ENCODE results near the gene FAM227A.
"Not testable (repeated sequence)": the region's sequence is repeated elsewhere in the genome, so short reads cannot be mapped to it uniquely, and the experiment has no call there.

The FAM227A gene

GRCh38 chr22:38653741-38654140 lies 2.5 kb downstream of the FAM227A start:
- Histone ChIP-seq H3K36me3 (ENCODE audit: control insufficient read depth, insufficient read depth, low read length) (no peaks in the 10 kb centered on the region), H3K9me3 (ENCODE audit: control insufficient read depth, insufficient read depth, low read length) (no peaks in the 10 kb centered on the region), H3K9ac (ENCODE audit: low read depth, low read length) (no peak overlapping the region), H3K27me3 (ENCODE audit: control insufficient read depth, insufficient read depth, low read length) (no peaks in the 10 kb centered on the region), H3K4me1 (ENCODE audit: control insufficient read depth, insufficient read depth, low read length) (peaks cover 3% of the 10 kb centered on the region), H3K4me3 (ENCODE audit: low read depth, low read length) (no peak overlapping the region)

DNA sequence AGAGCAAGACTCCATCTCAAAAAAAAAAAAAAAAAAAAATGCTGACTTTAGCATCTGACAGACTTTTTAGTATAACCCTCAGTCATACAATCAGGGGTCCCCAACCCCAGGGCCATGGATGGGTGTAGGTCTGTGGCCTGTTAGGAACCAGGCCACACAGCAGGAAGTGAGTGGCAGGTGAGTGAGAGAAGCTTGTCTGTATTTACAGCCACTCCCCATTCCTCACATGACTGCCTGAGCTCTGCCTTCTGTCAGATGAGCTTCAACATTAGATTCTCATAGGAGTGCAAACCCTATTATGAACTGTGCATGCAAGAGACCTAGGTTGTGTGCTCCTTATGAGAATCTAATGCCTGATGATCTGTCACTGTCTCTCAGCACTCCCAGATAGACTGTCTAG lies 3.3 kb downstream of the FAM227A start:
- no peak overlapping the region for H3K9ac ChIP-seq (ENCODE audit: low read depth, low read length)
- H3K4me1 ChIP-seq (ENCODE audit: control insufficient read depth, insufficient read depth, low read length), result peaks cover 3% of the 10 kb centered on the region
- H3K4me3 ChIP-seq (ENCODE audit: low read depth, low read length), result no peak overlapping the region
- H3K36me3 ChIP-seq (ENCODE audit: control insufficient read depth, insufficient read depth, low read length), result no peaks in the 10 kb centered on the region
- H3K27me3 ChIP-seq (ENCODE audit: control insufficient read depth, insufficient read depth, low read length), result no peaks in the 10 kb centered on the region
- H3K9me3 ChIP-seq (ENCODE audit: control insufficient read depth, insufficient read depth, low read length), result no peaks in the 10 kb centered on the region

DNA sequence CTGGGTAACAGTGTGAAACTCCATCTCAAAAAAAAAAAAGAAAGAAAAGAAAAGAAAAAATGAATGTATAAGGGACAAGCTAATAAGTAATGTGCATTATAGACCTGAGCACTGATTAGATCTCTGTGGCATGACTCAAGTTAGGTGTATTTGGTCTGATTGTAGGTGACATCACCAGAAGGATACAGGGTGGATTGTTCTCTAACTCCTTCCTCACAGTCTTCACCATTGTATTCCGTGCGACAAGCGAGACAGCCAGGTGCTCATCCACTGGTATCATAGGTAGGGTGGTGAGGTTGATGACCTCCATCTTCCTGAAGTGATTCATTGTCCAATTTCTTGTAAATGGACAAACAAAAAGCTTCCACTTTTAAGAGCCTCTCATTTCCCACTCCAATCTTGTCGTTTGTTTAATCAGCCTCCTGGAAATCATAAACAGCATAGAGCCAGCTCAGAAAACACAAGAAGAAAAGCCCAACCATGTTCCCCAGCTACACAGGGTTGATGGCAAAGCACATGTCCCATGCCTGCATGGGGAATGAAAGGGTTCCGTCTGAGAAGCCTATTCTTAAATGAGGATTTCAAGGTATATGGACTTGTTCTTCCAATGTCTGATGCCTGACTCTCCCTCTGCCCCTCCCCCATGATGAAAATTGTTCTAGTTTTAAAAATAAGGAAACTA lies 6.2 kb downstream of the FAM227A start:
- no peak overlapping the region for H3K4me3 ChIP-seq (ENCODE audit: low read depth, low read length)
- H3K27me3 ChIP-seq (ENCODE audit: control insufficient read depth, insufficient read depth, low read length), result no peaks in the 10 kb centered on the region
- H3K9ac ChIP-seq (ENCODE audit: low read depth, low read length), result no peak overlapping the region
- no peaks in the 10 kb centered on the region for H3K36me3 ChIP-seq (ENCODE audit: control insufficient read depth, insufficient read depth, low read length)
- H3K4me1 ChIP-seq (ENCODE audit: control insufficient read depth, insufficient read depth, low read length), result no peaks in the 10 kb centered on the region
- no peaks in the 10 kb centered on the region for H3K9me3 ChIP-seq (ENCODE audit: control insufficient read depth, insufficient read depth, low read length)

DNA sequence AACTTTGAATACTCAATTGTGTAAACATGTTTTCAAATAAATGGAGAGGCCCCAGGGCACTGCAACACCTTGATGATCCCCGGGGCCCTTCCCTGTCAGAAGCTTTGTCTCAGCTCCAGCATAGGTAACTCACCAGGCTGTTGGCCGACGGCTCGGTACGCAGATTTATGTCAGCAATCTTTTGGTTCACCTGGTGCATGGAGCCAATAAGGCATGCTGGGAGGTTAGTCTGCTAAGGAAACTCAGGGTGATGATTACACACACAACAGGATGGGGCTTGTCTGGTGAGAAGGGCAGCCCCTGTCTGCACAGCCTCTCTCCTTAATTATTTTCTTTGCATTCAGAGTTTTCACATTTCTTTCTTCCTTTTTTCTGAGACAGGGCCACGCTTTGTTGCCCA lies 10.8 kb downstream of the FAM227A start:
- Histone ChIP-seq H3K36me3 (ENCODE audit: control insufficient read depth, insufficient read depth, low read length) (no peaks in the 10 kb centered on the region), H3K4me3 (ENCODE audit: low read depth, low read length) (no peak overlapping the region), H3K27me3 (ENCODE audit: control insufficient read depth, insufficient read depth, low read length) (no peaks in the 10 kb centered on the region)

DNA sequence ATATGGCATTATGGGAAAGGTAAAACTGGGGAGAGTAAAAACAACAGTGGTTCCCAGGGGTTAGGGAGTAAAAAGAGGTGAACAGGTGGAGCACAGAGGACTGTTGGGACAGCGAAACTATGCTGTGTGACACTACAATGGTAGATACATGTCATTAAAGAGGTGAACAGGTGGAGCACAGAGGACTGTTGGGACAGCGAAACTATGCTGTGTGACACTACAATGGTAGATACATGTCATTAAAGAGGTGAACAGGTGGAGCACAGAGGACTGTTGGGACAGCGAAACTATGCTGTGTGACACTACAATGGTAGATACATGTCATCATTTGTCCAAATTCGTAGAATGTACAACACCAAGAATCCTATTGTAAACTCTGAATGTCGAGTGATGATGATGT lies 11.9 kb downstream of the FAM227A start:
- H3K4me3 ChIP-seq (ENCODE audit: low read depth, low read length); H3K27me3 ChIP-seq (ENCODE audit: control insufficient read depth, insufficient read depth, low read length); H3K36me3 ChIP-seq (ENCODE audit: control insufficient read depth, insufficient read depth, low read length); H3K9ac ChIP-seq (ENCODE audit: low read depth, low read length); H3K9me3 ChIP-seq (ENCODE audit: control insufficient read depth, insufficient read depth, low read length); H3K4me1 ChIP-seq (ENCODE audit: control insufficient read depth, insufficient read depth, low read length): not testable (repeated sequence)

More for the DNA sequence above, 10.8 kb downstream of the FAM227A start:
- H3K4me1 ChIP-seq (ENCODE audit: control insufficient read depth, insufficient read depth, low read length), result no peaks in the 10 kb centered on the region
- H3K9ac ChIP-seq (ENCODE audit: low read depth, low read length), result no peak overlapping the region
- no peaks in the 10 kb centered on the region for H3K9me3 ChIP-seq (ENCODE audit: control insufficient read depth, insufficient read depth, low read length)

GRCh38 chr22:38641476-38642040 lies 14.6 kb downstream of the FAM227A start:
- H3K36me3 ChIP-seq (ENCODE audit: control insufficient read depth, insufficient read depth, low read length), result no peaks in the 10 kb centered on the region
- H3K4me1 ChIP-seq (ENCODE audit: control insufficient read depth, insufficient read depth, low read length), result no peaks in the 10 kb centered on the region
- H3K9ac ChIP-seq (ENCODE audit: low read depth, low read length), result no peak overlapping the region
- H3K27me3 ChIP-seq (ENCODE audit: control insufficient read depth, insufficient read depth, low read length), result no peaks in the 10 kb centered on the region
- H3K9me3 ChIP-seq (ENCODE audit: control insufficient read depth, insufficient read depth, low read length), result no peaks in the 10 kb centered on the region
- H3K4me3 ChIP-seq (ENCODE audit: low read depth, low read length), result no peak overlapping the region

DNA sequence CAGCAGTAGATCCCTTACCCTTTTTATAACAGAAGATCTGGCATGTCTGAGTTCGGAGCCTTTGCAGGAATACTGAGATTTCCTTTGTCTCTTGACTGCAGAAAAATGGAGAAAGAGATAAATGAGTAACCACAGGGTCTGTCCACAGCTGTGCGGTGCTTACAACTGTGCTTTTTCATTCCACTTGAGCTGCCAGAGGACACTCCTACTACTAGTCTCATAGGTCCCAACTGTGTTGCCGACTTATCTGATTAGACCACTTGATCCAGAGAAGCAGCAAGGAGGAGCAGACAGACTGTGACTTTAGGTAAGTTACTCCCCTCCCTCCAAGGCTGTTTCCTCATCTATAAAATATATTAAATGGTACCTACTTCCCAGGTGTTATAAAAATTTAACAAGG lies 17.5 kb downstream of the FAM227A start:
- no peaks in the 10 kb centered on the region for H3K9me3 ChIP-seq (ENCODE audit: control insufficient read depth, insufficient read depth, low read length)
- H3K27me3 ChIP-seq (ENCODE audit: control insufficient read depth, insufficient read depth, low read length), result no peaks in the 10 kb centered on the region
- no peaks in the 10 kb centered on the region for H3K36me3 ChIP-seq (ENCODE audit: control insufficient read depth, insufficient read depth, low read length)
- H3K4me3 ChIP-seq (ENCODE audit: low read depth, low read length), result no peak overlapping the region
- H3K4me1 ChIP-seq (ENCODE audit: control insufficient read depth, insufficient read depth, low read length), result no peaks in the 10 kb centered on the region
- no peak overlapping the region for H3K9ac ChIP-seq (ENCODE audit: low read depth, low read length)

DNA sequence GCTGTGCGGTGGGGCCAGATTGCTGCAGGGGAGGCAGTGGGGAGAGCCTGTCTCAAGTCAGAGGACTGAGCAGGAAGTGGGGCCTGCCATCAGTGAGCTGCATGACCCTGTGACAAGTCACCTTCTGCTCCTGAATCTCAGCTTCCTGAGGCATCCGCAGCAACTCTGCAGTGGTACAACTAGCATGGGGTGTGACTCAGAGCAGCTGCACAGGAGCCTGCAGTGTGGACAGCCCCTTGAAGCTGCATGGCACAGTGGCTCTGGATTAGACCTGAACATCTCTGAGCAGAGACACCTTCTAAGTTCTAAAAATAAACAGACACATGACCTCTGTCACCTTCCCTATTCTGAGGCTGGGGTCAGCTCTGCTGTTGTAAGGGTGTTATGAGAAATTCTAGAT lies 18.0 kb downstream of the FAM227A start:
- no peaks in the 10 kb centered on the region for H3K36me3 ChIP-seq (ENCODE audit: control insufficient read depth, insufficient read depth, low read length)
- no peak overlapping the region for H3K4me3 ChIP-seq (ENCODE audit: low read depth, low read length)
- no peak overlapping the region for H3K9ac ChIP-seq (ENCODE audit: low read depth, low read length)
- no peaks in the 10 kb centered on the region for H3K27me3 ChIP-seq (ENCODE audit: control insufficient read depth, insufficient read depth, low read length)
- H3K4me1 ChIP-seq (ENCODE audit: control insufficient read depth, insufficient read depth, low read length), result no peaks in the 10 kb centered on the region
- no peaks in the 10 kb centered on the region for H3K9me3 ChIP-seq (ENCODE audit: control insufficient read depth, insufficient read depth, low read length)

DNA sequence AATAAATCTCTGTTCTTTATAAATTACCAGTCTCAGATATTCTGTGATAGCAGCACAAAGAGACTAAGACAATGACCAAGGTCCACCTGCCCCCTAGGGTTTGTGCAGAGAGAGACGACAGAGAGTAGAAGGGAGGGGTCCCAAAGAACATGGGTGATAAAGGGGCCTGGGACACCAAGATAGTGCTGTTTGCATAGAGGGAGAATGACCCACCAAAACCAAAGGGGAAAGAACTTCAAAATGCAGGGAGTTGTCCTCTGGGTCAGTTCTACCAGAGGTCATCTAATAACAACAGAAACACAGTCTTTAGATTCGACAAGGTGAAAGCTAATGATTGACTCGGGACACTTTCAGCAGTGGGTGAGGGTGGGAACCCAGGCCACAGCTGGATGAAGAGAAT lies 23.7 kb downstream of the FAM227A start:
- Histone ChIP-seq H3K9ac (ENCODE audit: low read depth, low read length) (no peak overlapping the region), H3K9me3 (ENCODE audit: control insufficient read depth, insufficient read depth, low read length) (no peaks in the 10 kb centered on the region), H3K36me3 (ENCODE audit: control insufficient read depth, insufficient read depth, low read length) (no peaks in the 10 kb centered on the region), H3K27me3 (ENCODE audit: control insufficient read depth, insufficient read depth, low read length) (no peaks in the 10 kb centered on the region), H3K4me3 (ENCODE audit: low read depth, low read length) (no peak overlapping the region), H3K4me1 (ENCODE audit: control insufficient read depth, insufficient read depth, low read length) (no peaks in the 10 kb centered on the region)

DNA sequence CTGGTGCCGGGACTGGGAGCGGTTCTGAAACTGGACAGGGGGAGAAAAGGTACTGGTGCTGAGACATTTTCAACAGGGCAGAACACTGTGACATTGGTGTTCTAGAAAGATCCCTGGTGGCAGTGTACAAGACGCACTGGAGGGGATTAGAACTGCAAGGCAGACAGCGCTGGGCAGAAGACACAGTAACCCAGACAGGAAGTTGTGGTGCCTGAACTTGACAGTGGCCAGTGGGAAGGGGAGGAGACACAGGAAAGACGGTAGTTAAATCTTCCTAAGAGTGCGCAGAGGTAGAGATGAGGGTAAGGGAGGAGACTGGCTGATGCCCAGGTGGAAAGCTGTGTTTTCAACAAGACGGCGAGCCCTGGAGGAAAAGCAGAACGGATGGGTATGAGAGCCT lies 24.5 kb downstream of the FAM227A start:
- Histone ChIP-seq H3K36me3 (ENCODE audit: control insufficient read depth, insufficient read depth, low read length) (no peaks in the 10 kb centered on the region), H3K4me1 (ENCODE audit: control insufficient read depth, insufficient read depth, low read length) (no peaks in the 10 kb centered on the region), H3K4me3 (ENCODE audit: low read depth, low read length) (no peak overlapping the region), H3K9ac (ENCODE audit: low read depth, low read length) (no peak overlapping the region), H3K27me3 (ENCODE audit: control insufficient read depth, insufficient read depth, low read length) (no peaks in the 10 kb centered on the region), H3K9me3 (ENCODE audit: control insufficient read depth, insufficient read depth, low read length) (no peaks in the 10 kb centered on the region)

- Histone ChIP-seq H3K4me3 (ENCODE audit: low read depth, low read length) (no peak overlapping the region), H3K9me3 (ENCODE audit: control insufficient read depth, insufficient read depth, low read length) (no peaks in the 10 kb centered on the region), H3K36me3 (ENCODE audit: control insufficient read depth, insufficient read depth, low read length) (no peaks in the 10 kb centered on the region), H3K4me1 (ENCODE audit: control insufficient read depth, insufficient read depth, low read length) (no peaks in the 10 kb centered on the region), H3K27me3 (ENCODE audit: control insufficient read depth, insufficient read depth, low read length) (no peaks in the 10 kb centered on the region), H3K9ac (ENCODE audit: low read depth, low read length) (no peak overlapping the region)
Measured at GRCh38 chr22:38629108-38629507, 27.1 kb downstream of the FAM227A start.

- Histone ChIP-seq H3K4me1 (ENCODE audit: control insufficient read depth, insufficient read depth, low read length) (no peaks in the 10 kb centered on the region), H3K36me3 (ENCODE audit: control insufficient read depth, insufficient read depth, low read length) (no peaks in the 10 kb centered on the region), H3K27me3 (ENCODE audit: control insufficient read depth, insufficient read depth, low read length) (no peaks in the 10 kb centered on the region), H3K9me3 (ENCODE audit: control insufficient read depth, insufficient read depth, low read length) (no peaks in the 10 kb centered on the region), H3K9ac (ENCODE audit: low read depth, low read length) (no peak overlapping the region), H3K4me3 (ENCODE audit: low read depth, low read length) (no peak overlapping the region)
Measured at GRCh38 chr22:38628444-38628843, 27.7 kb downstream of the FAM227A start.
